K562 (cell line): ENCODE measurements around the gene ORAI1. TPM values are rescaled to one million over a fixed set of nuclear protein-coding genes. Genes with fewer than 3 reads are reported as not detected.

ENCODE experiments used
- ATAC-seq: fragments of 200-7000 bp; cut with Tn5 transposase; 3 replicates; pipeline ENCODE4 v1.9.1; 2020; ENCODE audit warnings: moderate library complexity
- BruUV-seq: library from RNA; stranded (reverse); fragments of 400-500 nt; replicated peaks from 2 replicates; lab custom pipeline; 2021; lab: Mats Ljungman, UMichigan
- CTCF ChIA-PET: fragments of 300-600 bp; formaldehyde crosslinking; extraction: SDS; loops from one replicate; lab custom pipeline; 2021; ENCODE audit warnings: low intra/inter-chr PET ratio; lab: Yijun Ruan, JAX
- POLR2A ChIA-PET: fragments of 300-600, 350-650 bp; sonication (Branson Sonifier 250); formaldehyde crosslinking; extraction: SDS; loops from one replicate; lab custom pipeline; 2021; ENCODE audit warnings: antibody characterized with exemption, inconsistent platforms; lab: Yijun Ruan, JAX
- DNase-seq, 4 experiments: peaks; one replicate each; pipeline versions ENCODE4 v3.0.0 to v3.0.0-alpha.2; 2011 to 2018; ENCODE audit warnings: low spot score in 3 of 4, mixed read lengths in 3 of 4; ENCODE audit errors: extremely low read depth in 1 of 4
- FAIRE-seq: peaks from 2 replicates; lab custom pipeline; 2011; peaks lifted over from hg19 to GRCh38; lab: Jason Lieb, UNC
- H2AFZ ChIP-seq: 2 replicates; pipeline ENCODE4 v1.6.0; 2011; ENCODE audit warnings: low read depth, low read length, control low read depth, inconsistent platforms
- H3K27ac ChIP-seq: fragments of 200-600 bp; 3 replicates; pipeline ENCODE4 v1.8.0; 2011; ENCODE audit warnings: low read depth, mild to moderate bottlenecking, control low read depth, inconsistent platforms, low read length, moderate library complexity, mixed read lengths; ENCODE audit errors: extremely low read depth
- H3K27me3 ChIP-seq, 2 experiments: fragments of 300-600 bp in 1 of 2; 2 replicates in 1 of 2; 3 replicates in 1 of 2; pipeline versions ENCODE4 v1.6.0 to v1.8.0; 2011; ENCODE audit warnings: inconsistent platforms in 2 of 2, low read length in 2 of 2, mild to moderate bottlenecking in 1 of 2, mixed read lengths in 1 of 2, moderate library complexity in 1 of 2; ENCODE audit not compliant: control insufficient read depth in 2 of 2, insufficient read depth in 2 of 2
- H3K36me3 ChIP-seq: fragments of 300-600 bp; 3 replicates; pipeline ENCODE4 v1.8.0; 2011; ENCODE audit warnings: mild to moderate bottlenecking, low read length, inconsistent platforms; ENCODE audit not compliant: control insufficient read depth, insufficient read depth
- H3K4me1 ChIP-seq, 2 experiments: fragments of 200-600 bp in 1 of 2; replicated peaks in 1 of 2; 2 replicates in 1 of 2; 3 replicates in 1 of 2; pipeline versions ENCODE4 v1.5.1 to v1.8.0; 2011; ENCODE audit warnings: inconsistent platforms in 2 of 2, low read length in 2 of 2, mild to moderate bottlenecking in 1 of 2, mixed read lengths in 1 of 2, moderate library complexity in 1 of 2; ENCODE audit not compliant: control insufficient read depth in 2 of 2, insufficient read depth in 2 of 2
- H3K4me2 ChIP-seq: 2 replicates; pipeline ENCODE4 v1.6.1; 2011; ENCODE audit warnings: low read length, control low read depth, inconsistent platforms, mixed read lengths; ENCODE audit not compliant: insufficient read depth
- H3K4me3 ChIP-seq: fragments of 200-600 bp; sonication (generic), shearing (Covaris generic); 2 replicates; pipeline ENCODE4 v1.5.1; 2016; ENCODE audit warnings: control low read depth, inconsistent platforms
- H3K79me2 ChIP-seq: fragments of 200-600 bp; 3 replicates; pipeline ENCODE4 v1.8.0; 2011; ENCODE audit warnings: low read length, inconsistent platforms; ENCODE audit not compliant: control insufficient read depth, insufficient read depth
- H3K9ac ChIP-seq, 2 experiments: 2 replicates each; pipeline versions ENCODE4 v1.6.0 to v1.6.1; 2011; ENCODE audit warnings: low read depth in 2 of 2, low read length in 2 of 2, control low read depth in 1 of 2, inconsistent platforms in 1 of 2, mild to moderate bottlenecking in 1 of 2, mixed read lengths in 1 of 2; ENCODE audit not compliant: insufficient read depth in 1 of 2
- H3K9me1 ChIP-seq: one replicate; pipeline ENCODE4 v1.6.0; 2011; ENCODE audit warnings: inconsistent platforms, mild to moderate bottlenecking, low read length, moderate library complexity; ENCODE audit not compliant: control insufficient read depth, insufficient read depth
- H3K9me3 ChIP-seq: replicated peaks from 2 replicates; pipeline ENCODE4 v1.5.1; 2011; ENCODE audit warnings: low read depth, low read length, inconsistent platforms; ENCODE audit not compliant: control insufficient read depth, insufficient read depth
- H4K20me1 ChIP-seq: replicated peaks from 2 replicates; pipeline ENCODE4 v1.6.1; 2011; ENCODE audit warnings: low read length, inconsistent platforms, mixed read lengths; ENCODE audit not compliant: control insufficient read depth, insufficient read depth
- ATF3 ChIP-seq, 2 experiments: fragments of 450-650 bp in 1 of 2; sonication (generic) in 1 of 2; formaldehyde crosslinking in 1 of 2; IDR thresholded peaks in 1 of 2; conservative IDR thresholded peaks in 1 of 2; 2 replicates each; pipeline versions ENCODE4 v1.6.1 to v1.8.1; 2016 to 2023; ENCODE audit warnings: mild to moderate bottlenecking in 2 of 2, moderate library complexity in 2 of 2, inconsistent platforms in 1 of 2, missing genetic modification reagents in 1 of 2
- ATF4 ChIP-seq: fragments of 450-650 bp; formaldehyde crosslinking; IDR thresholded peaks from 2 replicates; pipeline ENCODE4 v1.4.0; 2022; ENCODE audit warnings: mild to moderate bottlenecking, moderate library complexity
- CEBPB ChIP-seq: fragments of 450-650 bp; IDR thresholded peaks from 2 replicates; pipeline ENCODE4 v1.6.1; 2016; ENCODE audit warnings: missing genetic modification characterization, missing compliant biosample characterization
- CEBPG ChIP-seq, 3 experiments: fragments of 200-800 bp in 1 of 3; sonication (Bioruptor generic) in 1 of 3; sonication (generic) in 1 of 3; formaldehyde crosslinking in 1 of 3; IDR thresholded peaks in 2 of 3; conservative IDR thresholded peaks in 1 of 3; 2 replicates each; pipeline versions ENCODE4 v1.6.1 to v1.8.0; 2016 to 2022; ENCODE audit warnings: missing compliant biosample characterization in 2 of 3, missing genetic modification characterization in 2 of 3, mild to moderate bottlenecking in 1 of 3, missing genetic modification reagents in 1 of 3
- GTF2F1 ChIP-seq: IDR thresholded peaks from 2 replicates; pipeline ENCODE4 v1.6.1; 2011; ENCODE audit warnings: low read depth, low read length, improper control_type of control experiment
- KLF10 ChIP-seq: fragments of 250-450 bp; sonication (Bioruptor Pico); IDR thresholded peaks from 2 replicates; pipeline ENCODE4 v1.6.1; 2021; ENCODE audit warnings: matching md5 sums
- ZSCAN32 ChIP-seq: fragments of 450-650 bp; formaldehyde crosslinking; IDR thresholded peaks from 2 replicates; pipeline ENCODE4 v1.4.0; 2020; ENCODE audit warnings: mild to moderate bottlenecking, moderate library complexity
- WGBS: fragments of 100-300 bp; shearing (Covaris generic); methylation state at CpG from one replicate; pipeline ENCODE4 v1.1.6; 2016; ENCODE audit warnings: low coverage, mixed read lengths; ENCODE audit not compliant: insufficient coverage; ENCODE audit errors: missing lambda C conversion rate; 5-methylcytosine and 5-hydroxymethylcytosine counted together
- in situ Hi-C: fragments of 300-500 bp; cut with MboI; formaldehyde crosslinking; loops from 4 replicates; pipeline ENCODE4 v1.15.0; 2018; ENCODE audit warnings: inconsistent platforms, mixed read lengths
- intact Hi-C: fragments of 100-400 bp; cut with micrococcal nuclease; formaldehyde crosslinking; loops from 2 replicates; pipeline ENCODE4 v1.14.2; 2022
- polyA plus RNA-seq, 8 experiments: library from polyadenylated mRNA; depleted of rRNA in 4 of 8; stranded (reverse) in 5 of 8; unstranded in 3 of 8; fragments of >200 nt; fragmentation: Nextera tagmentation in 2 of 8; fragmentation: Illumina TruSeq in 1 of 8; extraction: Ambion mirVana in 2 of 8; extraction: Trizol in 1 of 8; gene quantifications; 2 replicates each; pipeline versions ENCODE4 v1.2.1 to v1.2.3, GENCODE V29; 2011 to 2014; ENCODE audit warnings: inconsistent platforms in 1 of 8, missing spikeins in 1 of 8
- total RNA-seq, 7 experiments: library from RNA; depleted of rRNA in 6 of 7; stranded (reverse); fragments of >200 nt in 6 of 7; fragmentation: Illumina TruSeq in 2 of 7; extraction: Trizol in 2 of 7; gene quantifications; 2 replicates each; pipeline versions ENCODE4 v1.2.1 to v1.2.3, GENCODE V29; 2011 to 2021; ENCODE audit warnings: low replicate concordance in 1 of 7

ORAI1 gene
- total and polyA plus RNA-seq, 9 of the 15 experiments (the other 6 are each of a cell fraction or from before 2014, with no cell fraction given), result 2.6 to 23.8 (median 9.3) TPM

GRCh38 chr12:121678305-121678704, 52.0 kb downstream of the ORAI1 start:
- DNase-seq, result no peak
- no peak for FAIRE-seq
- intact Hi-C loops (no loop called here), in situ Hi-C loops (no loop called here)
- H3K4me2 ChIP-seq, result no peak overlapping the region
- WGBS, result 64% methylated on average over 3 of the region's 3 CpGs
- ATAC-seq, result no peak
- ChIA-PET CTCF (no interaction called here), POLR2A (interaction anchor here (1.0 to 1.2 kb wide), 2 partner anchors 11 to 17 kb away, joined by 3 read pairs; no protein-coding TSS in a partner anchor)
- no peak overlapping the region for H3K4me3 ChIP-seq
- peaks cover 2 to 4% of the 10 kb centered on the region in 2 experiments; a peak in 2 of 5 replicates for H3K4me1 ChIP-seq
- no peaks in the 10 kb centered on the region for H3K9me3 ChIP-seq
- no peak for TF ChIP-seq GTF2F1
- TF ChIP-seq KLF10, result no peak
- peak; percentile 65 for TF ChIP-seq ZSCAN32
- TF ChIP-seq ATF4, result 0 out of 2 replicates have a peak, but pooled peaks have one; percentile 56
- peak; percentile 82 for TF ChIP-seq ATF3 (IDR thresholded peaks at IDR 0.05)
- no peak for TF ChIP-seq ATF3 (CRISPR knock-in tag; conservative IDR thresholded peaks at IDR 0.05)
- peak; percentile 72 for TF ChIP-seq CEBPB (tag)
- TF ChIP-seq CEBPG (CRISPR knock-in tag; IDR thresholded peaks at IDR 0.05), result peak; percentile 69; the same call in 1 of the 2 replicates
- TF ChIP-seq CEBPG (tag; conservative IDR thresholded peaks at IDR 0.05 in 1 of 2, IDR thresholded peaks at IDR 0.05 in 1 of 2), result peak; percentile 72 to 78
- no peaks in the 10 kb centered on the region for H3K36me3 ChIP-seq
- H3K9me1 ChIP-seq, result no peaks in the 10 kb centered on the region
- no peaks in the 10 kb centered on the region for H4K20me1 ChIP-seq
- no peak overlapping the region for H2AFZ ChIP-seq
- no TSS peak for BruUV-seq
- H3K79me2 ChIP-seq, result no peaks in the 10 kb centered on the region
- H3K27ac ChIP-seq, result no peak overlapping the region
- H3K27me3 ChIP-seq, result no peaks in the 10 kb centered on the region
- H3K9ac ChIP-seq, result no peak overlapping the region
